Measurements from ENCODE around the gene PI16. TPM values are rescaled to one million over a fixed set of nuclear protein-coding genes. Genes with fewer than 3 reads are reported as not detected.

PI16 gene
- total RNA-seq, 4 donors from 2014 or later = 5.7 to 23.8 (median 10.1) TPM

GRCh38 chr6:37006793-37007339 lies 52.3 kb downstream of the PI16 start:
- TF ChIP-seq CTCF (IDR thresholded peaks at IDR 0.05; ENCODE audit: low read depth) = no peak

- no peak for TF ChIP-seq CTCF (IDR thresholded peaks at IDR 0.05; ENCODE audit: low read depth)
These were observed 53.0 kb downstream of the PI16 start for GRCh38 chr6:37007340-37008043.

GRCh38 chr6:37008484-37009465 lies 54.2 kb downstream of the PI16 start:
- no peak for TF ChIP-seq CTCF (IDR thresholded peaks at IDR 0.05; ENCODE audit: low read depth)

- no peak for TF ChIP-seq CTCF (IDR thresholded peaks at IDR 0.05; ENCODE audit: low read depth)
These were observed 55.9 kb downstream of the PI16 start for GRCh38 chr6:37010402-37010892.

- TF ChIP-seq CTCF (IDR thresholded peaks at IDR 0.05; ENCODE audit: low read depth) = no peak
These were observed 57.3 kb downstream of the PI16 start for GRCh38 chr6:37011656-37012378.

GRCh38 chr6:37013516-37014491 lies 59.3 kb downstream of the PI16 start:
- no peak for TF ChIP-seq CTCF (IDR thresholded peaks at IDR 0.05; ENCODE audit: low read depth)

Data from subcutaneous adipose tissue (tissue), 4 donors.